ENCODE data around the gene KLHL17.
"Not testable (repeated sequence)": the region's sequence is repeated elsewhere in the genome, so short reads cannot be mapped to it uniquely, and the experiment has no call there.

The KLHL17 gene

GRCh38 chr1:967466-968343 lies 7.3 kb downstream of the KLHL17 start:
- DNase-seq (ENCODE audit: low read depth in 2 of 2), result no peak

GRCh38 chr1:969260-969855 lies 9.0 kb downstream of the KLHL17 start:
- DNase-seq (ENCODE audit: low read depth in 2 of 2), result no peak

- no peak for DNase-seq (ENCODE audit: low read depth in 2 of 2)
These were observed 10.0 kb downstream of the KLHL17 start for GRCh38 chr1:970242-970972.

- no peak for DNase-seq (ENCODE audit: low read depth in 2 of 2)
These were observed 10.8 kb downstream of the KLHL17 start for GRCh38 chr1:970973-971730.

- DNase-seq (ENCODE audit: low read depth in 2 of 2), result no peak
These were observed 11.5 kb downstream of the KLHL17 start for GRCh38 chr1:971751-972506.

- DNase-seq (ENCODE audit: low read depth in 2 of 2), result no peak
These were observed 12.5 kb downstream of the KLHL17 start for GRCh38 chr1:972726-973458.

- no peak for DNase-seq (ENCODE audit: low read depth in 2 of 2)
These were observed 13.3 kb downstream of the KLHL17 start for GRCh38 chr1:973459-974292.

- no peak for DNase-seq (ENCODE audit: low read depth in 2 of 2)
These were observed 13.9 kb downstream of the KLHL17 start for GRCh38 chr1:974293-974640.

GRCh38 chr1:974687-975328 lies 14.4 kb downstream of the KLHL17 start:
- DNase-seq (ENCODE audit: low read depth in 2 of 2), result no peak

GRCh38 chr1:975365-975764 lies 15.0 kb downstream of the KLHL17 start:
- no peak for DNase-seq (ENCODE audit: low read depth in 2 of 2)

GRCh38 chr1:975896-976683 lies 15.7 kb downstream of the KLHL17 start:
- peak; percentile 43 to 48 for DNase-seq (ENCODE audit: low read depth in 2 of 2)

- DNase-seq (ENCODE audit: low read depth in 2 of 2), result not testable (repeated sequence)
These were observed 16.4 kb downstream of the KLHL17 start for GRCh38 chr1:976791-977190.

- DNase-seq (ENCODE audit: low read depth in 2 of 2), result no peak
These were observed 17.9 kb downstream of the KLHL17 start for GRCh38 chr1:978069-978834.

- no peak for DNase-seq (ENCODE audit: low read depth in 2 of 2)
These were observed 18.7 kb downstream of the KLHL17 start for GRCh38 chr1:978835-979743.

- DNase-seq (ENCODE audit: low read depth in 2 of 2), result no peak
These were observed 19.3 kb downstream of the KLHL17 start for GRCh38 chr1:979744-980072.

- no peak for DNase-seq (ENCODE audit: low read depth in 2 of 2)
These were observed 19.8 kb downstream of the KLHL17 start for GRCh38 chr1:980137-980571.

All from stimulated activated CD8-positive, alpha-beta memory T cell treated with anti-CD3 and anti-CD28 coated beads, Interleukin-2, amount 100 ng/mL, for 48 hours (primary cell).